Measurements from ENCODE around the gene TACR2. TPM values are rescaled to one million over a fixed set of nuclear protein-coding genes. Genes with fewer than 3 reads are reported as not detected.

Gene TACR2
- total RNA-seq, 1 donor from 2014 or later = 0.34 TPM

- DNase-seq = no peak
These were observed 1.5 kb upstream of the TACR2 start for GRCh38 chr10:69418052-69418752.

DNA sequence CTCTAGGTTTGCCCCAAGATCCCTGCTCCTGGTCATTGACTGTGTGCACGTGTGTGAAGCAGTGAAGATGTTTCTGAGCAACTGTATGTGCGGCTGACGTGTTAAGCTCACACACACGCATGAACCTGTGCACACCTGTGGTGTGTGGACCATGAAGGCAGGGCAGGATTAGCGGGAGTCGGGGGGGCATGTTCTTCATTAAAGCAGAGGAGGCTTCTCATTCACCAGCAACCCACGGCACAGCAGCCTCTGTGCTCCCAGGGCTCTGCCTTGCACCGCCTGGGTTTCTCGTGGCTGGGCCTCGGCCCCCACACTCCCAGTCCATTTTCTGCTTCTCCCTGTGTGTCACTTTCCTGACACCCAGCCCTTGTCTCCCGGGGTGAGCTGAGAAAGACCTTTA is 824 bp upstream of the TACR2 start:
- DNase-seq = no peak

DNA sequence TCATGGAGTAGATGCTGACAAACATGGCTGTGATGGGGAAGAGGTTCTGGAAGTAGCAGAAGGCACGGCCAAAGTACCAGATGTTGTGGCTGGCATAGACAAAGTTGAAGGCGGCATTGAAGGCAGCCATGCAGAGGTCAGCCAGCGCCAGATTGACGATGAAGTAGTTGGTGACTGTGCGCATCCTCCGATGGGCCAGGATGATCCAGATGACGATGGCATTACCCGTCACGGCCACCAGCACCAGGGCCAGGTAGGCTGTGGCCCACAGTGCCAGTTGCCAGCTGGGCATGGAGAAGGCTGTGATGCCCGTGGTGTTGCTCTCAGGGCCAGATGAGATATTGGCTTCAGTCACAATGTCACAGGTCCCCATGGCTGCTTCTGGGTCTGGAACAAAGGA is 767 bp downstream of the TACR2 start:
- no peak for DNase-seq

- DNase-seq = no peak
These were observed 1.7 kb downstream of the TACR2 start for GRCh38 chr10:69415049-69415448.

DNA sequence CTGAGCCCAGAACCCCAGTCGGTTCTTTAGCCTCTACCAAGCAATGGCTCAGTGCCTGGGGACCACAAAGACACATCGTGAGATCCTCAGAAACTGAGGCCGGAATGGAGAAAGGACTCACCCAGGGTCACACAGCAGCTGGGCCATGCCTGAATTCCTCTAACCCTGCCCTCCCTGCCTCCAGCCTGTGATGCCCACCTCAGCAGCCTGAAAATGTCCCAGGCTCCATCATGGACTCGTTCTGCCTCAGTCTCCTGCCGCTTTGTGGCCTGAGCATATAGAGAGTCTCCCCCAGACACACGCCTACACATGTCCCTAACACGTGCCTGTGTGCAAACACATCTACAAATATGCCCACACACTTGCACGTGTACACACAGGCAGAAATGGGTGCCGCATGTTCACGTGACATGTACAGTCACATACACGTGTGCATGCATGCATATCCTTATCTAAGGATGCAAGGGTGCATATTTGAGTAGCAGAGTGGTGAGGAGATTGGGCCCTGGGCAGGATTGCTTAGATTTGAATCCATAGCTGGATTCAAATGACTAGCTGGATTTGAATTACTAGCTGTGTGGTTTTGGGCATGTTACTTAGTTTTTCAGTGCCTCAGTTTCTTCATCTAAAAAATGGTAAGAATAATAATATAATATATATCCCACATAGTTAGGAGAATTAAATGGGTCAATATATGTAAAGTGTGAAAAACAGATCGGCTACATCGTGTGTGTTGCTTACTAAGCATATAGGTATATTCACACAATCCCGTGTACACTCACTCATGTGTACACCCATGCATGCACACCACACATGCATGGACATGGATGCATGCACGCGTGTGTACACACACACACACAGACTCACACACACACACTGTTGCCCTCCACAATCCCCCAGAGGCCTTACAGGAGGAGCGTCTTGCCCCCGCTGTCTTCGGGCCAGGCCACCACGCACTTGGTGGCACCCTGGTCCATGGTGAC is 2.4 kb downstream of the TACR2 start:
- DNase-seq = no peak

GRCh38 chr10:69413221-69413865 is 3.4 kb downstream of the TACR2 start:
- peak; percentile 84 for DNase-seq

DNA sequence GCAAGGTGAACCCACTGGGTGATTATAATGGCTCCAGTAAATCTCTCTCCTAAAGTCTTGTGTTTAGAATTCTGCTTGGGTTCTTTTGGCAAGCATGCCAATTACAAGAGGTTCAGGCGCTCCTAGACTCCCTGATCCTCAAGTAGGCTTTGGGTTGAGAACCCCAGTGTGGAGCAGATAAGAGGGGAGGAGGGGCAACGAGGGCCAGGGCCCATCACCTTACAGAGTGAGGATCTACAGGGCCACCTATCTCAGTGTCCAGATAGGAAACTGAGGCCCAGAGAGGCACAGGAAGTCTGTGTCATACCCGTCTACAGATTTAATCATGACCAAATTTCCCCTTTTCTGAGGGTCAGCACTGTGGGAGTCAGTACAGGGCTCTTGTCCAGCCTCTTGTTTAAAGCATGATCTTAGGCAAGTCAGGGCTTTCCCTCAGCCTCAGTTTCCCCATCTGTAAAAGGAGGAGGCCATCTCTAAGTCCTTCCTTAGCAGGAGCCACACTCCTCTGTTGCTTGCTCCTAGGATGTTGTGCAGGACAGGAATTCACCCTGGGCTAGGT is 4.4 kb downstream of the TACR2 start:
- DNase-seq = no peak

GRCh38 chr10:69411476-69411875 is 5.2 kb downstream of the TACR2 start:
- no peak for DNase-seq

GRCh38 chr10:69410487-69410886 is 6.2 kb downstream of the TACR2 start:
- no peak for DNase-seq

DNA sequence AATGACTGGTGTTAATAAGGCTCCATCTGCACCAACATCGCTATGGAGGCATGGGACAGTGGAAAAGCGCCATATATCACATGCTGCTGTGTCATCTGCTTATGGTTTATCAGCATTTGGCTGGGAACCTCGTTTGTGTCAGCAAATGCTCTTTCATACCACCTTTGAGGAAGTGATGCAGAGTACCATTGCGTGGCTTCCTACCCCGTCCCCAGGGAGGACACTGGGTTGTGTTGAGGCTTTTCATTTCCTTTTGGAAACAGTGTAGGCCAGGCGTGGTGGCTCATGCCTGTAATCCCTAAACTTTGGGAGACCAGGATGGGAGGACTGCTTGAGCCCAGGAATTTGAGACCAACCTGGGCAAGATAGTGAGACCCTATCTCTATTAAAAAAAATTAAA is 6.8 kb downstream of the TACR2 start:
- DNase-seq = no peak

- no peak for DNase-seq
These were observed 7.6 kb downstream of the TACR2 start for GRCh38 chr10:69409176-69409495.

- DNase-seq = peak; percentile 95
These were observed 8.2 kb downstream of the TACR2 start for GRCh38 chr10:69408318-69409175.

- peak; percentile 65 for DNase-seq
These were observed 9.0 kb downstream of the TACR2 start for GRCh38 chr10:69407621-69408301.

- no peak for DNase-seq
These were observed 9.7 kb downstream of the TACR2 start for GRCh38 chr10:69406816-69407580.

- DNase-seq = peak; percentile 57
These were observed 10.4 kb downstream of the TACR2 start for GRCh38 chr10:69406302-69406811.

GRCh38 chr10:69405221-69405620 is 11.5 kb downstream of the TACR2 start:
- no peak for DNase-seq

- DNase-seq = no peak
These were observed 11.9 kb downstream of the TACR2 start for GRCh38 chr10:69404786-69405185.

- peak; percentile 85 for DNase-seq
These were observed 13.2 kb downstream of the TACR2 start for GRCh38 chr10:69403519-69403918.

- DNase-seq = no peak
These were observed 13.7 kb downstream of the TACR2 start for GRCh38 chr10:69403066-69403465.

GRCh38 chr10:69402386-69402785 is 14.3 kb downstream of the TACR2 start:
- DNase-seq = no peak

GRCh38 chr10:69401416-69401815 is 15.3 kb downstream of the TACR2 start:
- DNase-seq = no peak
